Lung (tissue), 12 donors: ENCODE measurements around the gene CXCR5. TPM values are rescaled to one million over a fixed set of nuclear protein-coding genes. Genes with fewer than 3 reads are reported as not detected.

Experiments
- ATAC-seq: fragments of 200-7000 bp; cut with Tn5 transposase; one replicate; pipeline ENCODE4 v1.9.1; 2020; ENCODE audit warnings: moderate number of reproducible peaks; ENCODE audit not compliant: insufficient read depth, low FRiP score
- DNase-seq, 3 donors: peaks; one replicate each; pipeline ENCODE4 v3.0.0-alpha.2; 2013 to 2017
- H3K27ac ChIP-seq, 2 donors: one replicate each; pipeline ENCODE4 v1.5.1; 2013; ENCODE audit warnings: mild to moderate bottlenecking in 2 of 2, moderate library complexity in 2 of 2, control low read depth in 1 of 2, inconsistent platforms in 1 of 2, low read depth in 1 of 2, low read length in 1 of 2
- H3K27me3 ChIP-seq, 3 donors: one replicate each; pipeline ENCODE4 v1.5.1; 2013; ENCODE audit warnings: low read length in 2 of 3; ENCODE audit not compliant: control insufficient read depth in 3 of 3, insufficient read depth in 3 of 3
- H3K36me3 ChIP-seq, 4 donors: one replicate each; pipeline ENCODE4 v1.5.1; 2013; ENCODE audit warnings: low read length in 4 of 4, mild to moderate bottlenecking in 1 of 4, moderate library complexity in 1 of 4; ENCODE audit not compliant: control insufficient read depth in 4 of 4, insufficient read depth in 4 of 4
- H3K4me1 ChIP-seq, 5 donors: one replicate each; pipeline ENCODE4 v1.5.1; 2013; ENCODE audit warnings: low read length in 5 of 5, mild to moderate bottlenecking in 2 of 5, moderate library complexity in 1 of 5; ENCODE audit not compliant: control insufficient read depth in 5 of 5, insufficient read depth in 5 of 5
- H3K4me3 ChIP-seq: one replicate; pipeline ENCODE4 v1.5.1; 2013; ENCODE audit warnings: mild to moderate bottlenecking, control low read depth, moderate library complexity
- H3K9ac ChIP-seq, 2 donors: one replicate each; pipeline ENCODE4 v1.5.1; 2013; ENCODE audit warnings: low read length in 2 of 2, control low read depth in 1 of 2; ENCODE audit not compliant: insufficient read depth in 1 of 2
- H3K9me3 ChIP-seq, 4 donors: one replicate each; pipeline ENCODE4 v1.5.1; 2013; ENCODE audit warnings: low read length in 3 of 4, mild to moderate bottlenecking in 1 of 4, moderate library complexity in 1 of 4; ENCODE audit not compliant: control insufficient read depth in 4 of 4, insufficient read depth in 3 of 4
- WGBS, 2 donors: extraction: QIAGEN DNeasy Blood & Tissue Kit; methylation state at CpG; one replicate each; pipeline ENCODE4 v1.1.7; 2013; 5-methylcytosine and 5-hydroxymethylcytosine counted together
- polyA plus RNA-seq, 2 donors: library from polyadenylated mRNA; stranded (reverse); fragments of 200-250 nt; gene quantifications; one replicate each; pipeline ENCODE4 v1.2.1, GENCODE V29; 2013
- total RNA-seq, 2 donors: library from RNA; depleted of rRNA in 1 of 2; stranded (reverse); fragments of >200 nt in 1 of 2; gene quantifications; one replicate each; pipeline ENCODE4 v1.2.1, GENCODE V29; 2014 to 2021
- TF ChIP-seq, protein P1 (sequence below): IDR thresholded peaks from 2 replicates; pipeline ENCODE4 v1.5.1; 2012; ENCODE audit warnings: mild to moderate bottlenecking; ENCODE audit errors: control extremely low read depth, extremely low read depth
- donor health status: control.
- donor health status: control.
- donor health status: Bipolar disorder and iron deficiency.
- donor health status: healthy.
- donor health status: DM: yes; HTN: yes; CAD: no.

The CXCR5 gene
- total and polyA plus RNA-seq, 4 donors, result 0.16 to 0.65 (median 0.48) TPM; not detected in 1

DNA sequence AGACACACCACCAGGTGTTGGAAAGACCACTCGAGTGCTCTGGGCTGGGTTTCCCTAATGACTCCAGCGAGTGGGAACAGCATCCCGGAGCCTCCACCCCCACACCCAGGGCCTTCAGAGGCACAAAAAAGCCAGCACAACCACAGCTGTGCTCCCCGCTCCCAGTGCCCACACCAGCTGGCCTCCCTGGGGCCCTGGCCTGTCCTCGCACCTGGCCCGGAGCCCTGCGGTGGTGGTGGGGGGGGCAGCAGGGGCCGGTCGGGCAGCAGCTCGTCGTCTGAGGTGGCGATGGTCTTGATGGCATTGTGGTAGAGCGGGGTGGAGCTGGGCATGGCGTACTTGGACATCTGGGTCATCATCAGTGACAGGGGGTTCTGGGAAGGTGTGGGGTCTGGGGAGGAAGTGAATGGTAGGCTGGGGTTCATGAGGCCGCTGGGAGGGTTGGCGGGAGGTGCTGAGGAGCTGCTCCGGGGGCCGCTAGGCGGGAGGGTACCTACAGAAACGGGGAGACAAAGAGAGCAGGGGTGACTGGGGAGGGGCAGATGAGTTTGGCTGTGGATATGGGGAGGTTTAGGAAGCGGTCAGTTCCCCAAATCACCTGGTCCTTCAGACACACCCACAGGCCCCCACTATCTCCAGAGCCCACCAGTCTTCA is 16.1 kb downstream of the CXCR5 start:
- no peak for DNase-seq
- no peak for ATAC-seq
- Histone ChIP-seq H3K36me3 (peaks cover 20 to 67% (median 40%) of the 10 kb centered on the region in 4 donors), H3K4me1 (peaks cover 0 to 14% (median 0%) of the 10 kb centered on the region in 5 donors), H3K9ac (no peak overlapping the region), H3K27me3 (no peaks in the 10 kb centered on the region), H3K4me3 (no peak overlapping the region), H3K27ac (no peak overlapping the region), H3K9me3 (no peaks in the 10 kb centered on the region)
- TF ChIP-seq, protein P1, sequence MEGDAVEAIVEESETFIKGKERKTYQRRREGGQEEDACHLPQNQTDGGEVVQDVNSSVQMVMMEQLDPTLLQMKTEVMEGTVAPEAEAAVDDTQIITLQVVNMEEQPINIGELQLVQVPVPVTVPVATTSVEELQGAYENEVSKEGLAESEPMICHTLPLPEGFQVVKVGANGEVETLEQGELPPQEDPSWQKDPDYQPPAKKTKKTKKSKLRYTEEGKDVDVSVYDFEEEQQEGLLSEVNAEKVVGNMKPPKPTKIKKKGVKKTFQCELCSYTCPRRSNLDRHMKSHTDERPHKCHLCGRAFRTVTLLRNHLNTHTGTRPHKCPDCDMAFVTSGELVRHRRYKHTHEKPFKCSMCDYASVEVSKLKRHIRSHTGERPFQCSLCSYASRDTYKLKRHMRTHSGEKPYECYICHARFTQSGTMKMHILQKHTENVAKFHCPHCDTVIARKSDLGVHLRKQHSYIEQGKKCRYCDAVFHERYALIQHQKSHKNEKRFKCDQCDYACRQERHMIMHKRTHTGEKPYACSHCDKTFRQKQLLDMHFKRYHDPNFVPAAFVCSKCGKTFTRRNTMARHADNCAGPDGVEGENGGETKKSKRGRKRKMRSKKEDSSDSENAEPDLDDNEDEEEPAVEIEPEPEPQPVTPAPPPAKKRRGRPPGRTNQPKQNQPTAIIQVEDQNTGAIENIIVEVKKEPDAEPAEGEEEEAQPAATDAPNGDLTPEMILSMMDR, result no peak
- 90 to 94% methylated on average over 20 to 21 of the region's 21 CpGs for WGBS, 2 donors

- Histone ChIP-seq H3K27ac (no peak overlapping the region), H3K4me3 (no peak overlapping the region), H3K9ac (no peak overlapping the region), H3K36me3 (peaks cover 23 to 70% (median 40%) of the 10 kb centered on the region in 4 donors), H3K9me3 (no peaks in the 10 kb centered on the region), H3K27me3 (no peaks in the 10 kb centered on the region), H3K4me1 (peaks cover 0 to 9% (median 0%) of the 10 kb centered on the region in 5 donors)
- ATAC-seq (no peak), DNase-seq (no peak)
- WGBS, 2 donors, result 94 to 97% methylated on average over 29 of the region's 29 CpGs
- TF ChIP-seq, protein P1, result no peak
Observed at GRCh38 chr11:118900535-118901384, 17.1 kb downstream of the CXCR5 start.

DNA sequence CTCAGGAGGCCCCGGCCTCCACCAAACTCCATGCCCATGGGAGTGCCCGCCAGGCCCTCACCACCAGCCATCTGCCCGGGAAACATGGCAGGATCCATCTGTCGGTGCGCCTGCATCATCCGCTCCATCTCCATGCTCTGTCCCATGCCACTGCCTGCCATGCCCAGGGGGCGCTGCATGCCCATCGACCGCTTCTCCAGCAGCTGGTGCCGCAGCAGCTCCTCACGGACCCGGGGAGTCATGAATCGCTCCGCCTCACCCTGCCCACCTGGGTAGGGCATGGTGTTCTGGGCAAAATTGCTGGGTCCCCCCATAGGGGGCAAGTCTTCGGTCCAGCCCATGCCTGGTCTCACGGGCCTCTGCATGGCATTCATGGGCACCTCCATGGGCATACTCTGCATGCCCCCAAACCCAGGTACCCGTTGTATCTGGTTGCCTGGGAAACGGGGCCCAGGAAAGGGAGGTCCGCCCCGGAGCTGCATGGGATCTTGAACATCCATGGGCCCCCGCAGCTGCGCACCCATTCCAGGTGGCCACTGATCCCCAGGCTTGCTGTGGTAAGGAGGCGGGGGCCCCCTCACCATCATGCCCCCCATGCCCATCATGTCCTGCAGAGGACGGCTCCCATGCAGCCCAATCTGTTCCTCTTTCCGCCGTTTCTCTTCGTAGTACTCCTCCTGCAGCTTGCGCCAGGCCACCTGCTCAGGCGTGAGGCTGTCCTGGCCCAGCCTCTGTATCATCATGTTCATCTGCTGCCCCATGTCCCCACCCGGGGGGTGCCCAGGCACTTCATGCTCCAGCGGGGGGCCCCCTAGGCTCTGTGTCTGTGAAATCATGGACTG is 18.0 kb downstream of the CXCR5 start:
- TF ChIP-seq, protein P1, result no peak
- Histone ChIP-seq H3K9ac (no peak overlapping the region), H3K27ac (no peak overlapping the region), H3K4me1 (peaks cover 0 to 3% (median 0%) of the 10 kb centered on the region in 5 donors), H3K36me3 (peaks cover 29 to 72% (median 40%) of the 10 kb centered on the region in 4 donors), H3K9me3 (no peaks in the 10 kb centered on the region), H3K27me3 (no peaks in the 10 kb centered on the region), H3K4me3 (no peak overlapping the region)
- WGBS, 2 donors, result 87% methylated on average over 29 to 31 of the region's 31 CpGs
- no peak for ATAC-seq
- DNase-seq, result no peak
